GM21515 (cell line): ENCODE results near the gene KRTAP22-1.

ENCODE experiments used
- ATAC-seq: cut with Tn5 transposase; IDR thresholded peaks from one replicate; pipeline ENCODE4 v1.9.1; 2021; ENCODE audit not compliant: unreplicated experiment

Gene KRTAP22-1

GRCh38 chr21:30623362-30623761, 22.5 kb downstream of the KRTAP22-1 start:
- no peak for ATAC-seq

GRCh38 chr21:30625449-30626165, 24.7 kb downstream of the KRTAP22-1 start:
- no peak for ATAC-seq

GRCh38 chr21:30628109-30628508, 27.2 kb downstream of the KRTAP22-1 start:
- ATAC-seq, result no peak

DNA sequence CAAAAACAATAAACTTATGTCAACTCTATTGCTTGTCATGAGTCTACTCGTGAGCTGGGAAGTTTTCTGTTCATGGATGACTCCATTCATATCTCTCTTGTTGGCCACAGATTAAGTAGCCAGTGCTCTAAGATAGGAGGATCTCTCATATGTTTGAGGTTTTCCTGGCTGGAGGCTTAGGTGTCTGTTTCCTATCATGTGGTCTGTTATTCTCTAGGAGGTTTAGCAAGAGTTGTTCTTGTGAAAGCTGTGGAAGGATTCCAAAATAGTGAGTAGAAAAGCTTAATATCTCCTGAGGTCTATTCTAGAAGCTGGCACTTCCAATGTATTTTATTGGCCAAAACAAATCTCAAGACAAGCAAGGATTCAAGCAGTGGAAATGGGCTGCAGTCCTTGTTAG, 28.3 kb downstream of the KRTAP22-1 start:
- no peak for ATAC-seq

GRCh38 chr21:30634906-30635305, 34.0 kb downstream of the KRTAP22-1 start, which contains the start of gene KRTAP20-2:
TSS of gene KRTAP20-2 (plus strand) at chr21:30635206. CDS start at chr21:30635264, 58 bp downstream.
- ATAC-seq, result no peak

DNA sequence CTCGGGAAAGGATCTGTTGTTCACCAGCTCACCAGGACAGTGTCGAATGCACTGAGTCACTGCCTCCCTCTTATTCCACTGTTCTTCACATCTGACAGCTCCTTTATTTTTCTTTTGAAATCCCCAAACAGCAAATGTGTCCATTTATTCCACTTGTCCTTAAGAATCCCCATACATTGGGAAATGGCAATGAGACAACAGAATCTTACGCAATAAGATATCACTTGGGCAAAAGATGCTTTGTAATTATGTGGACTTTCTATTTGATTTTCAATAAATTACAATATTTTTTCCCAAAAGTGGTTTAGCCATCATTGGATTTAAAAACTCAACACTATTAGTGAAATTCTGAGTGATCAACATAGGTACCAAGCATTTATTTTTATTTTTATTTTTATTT, 37.8 kb downstream of the KRTAP22-1 start:
- no peak for ATAC-seq

DNA sequence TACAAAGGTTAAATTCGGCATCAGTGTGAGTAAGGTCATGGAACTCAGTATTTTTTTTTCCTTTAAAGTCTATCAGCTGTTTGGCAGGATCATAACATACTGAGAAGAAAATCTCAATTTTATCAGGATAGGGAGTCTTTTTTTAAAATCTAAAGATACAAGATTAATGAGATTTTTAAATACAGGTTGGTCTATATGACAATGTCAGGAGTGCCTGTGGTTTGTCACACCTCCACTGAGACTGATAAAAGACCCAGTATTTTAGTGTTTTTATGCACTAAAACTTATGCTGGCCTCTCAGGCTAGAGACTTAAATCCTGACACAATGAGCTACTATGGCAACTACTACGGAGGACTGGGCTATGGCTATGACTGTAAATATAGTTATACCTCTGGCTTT, 41.7 kb downstream of the KRTAP22-1 start, which contains the start of gene KRTAP20-3:
Gene KRTAP20-3, plus strand, starts transcription at position 301 of the 400 bp plus-strand sequence.
- no peak for ATAC-seq

- no peak for ATAC-seq
Observed at GRCh38 chr21:30646904-30647414, 46.1 kb downstream of the KRTAP22-1 start.
